D721Med (cell line): ENCODE data around the gene LNPEP.

Experiments
- DNase-seq: peaks from one replicate; pipeline ENCODE4 v3.0.0; 2011; ENCODE audit warnings: low spot score; ENCODE audit not compliant: insufficient read length
- FAIRE-seq: peaks from 2 replicates; lab custom pipeline; 2011; peaks lifted over from hg19 to GRCh38; lab: Jason Lieb, UNC
- TF ChIP-seq, protein P1 (sequence below): IDR thresholded peaks from 2 replicates; pipeline ENCODE4 v1.5.1; 2012; ENCODE audit warnings: mild to moderate bottlenecking, control low read depth; ENCODE audit not compliant: insufficient read depth; ENCODE audit errors: missing control alignments

The LNPEP gene

DNA sequence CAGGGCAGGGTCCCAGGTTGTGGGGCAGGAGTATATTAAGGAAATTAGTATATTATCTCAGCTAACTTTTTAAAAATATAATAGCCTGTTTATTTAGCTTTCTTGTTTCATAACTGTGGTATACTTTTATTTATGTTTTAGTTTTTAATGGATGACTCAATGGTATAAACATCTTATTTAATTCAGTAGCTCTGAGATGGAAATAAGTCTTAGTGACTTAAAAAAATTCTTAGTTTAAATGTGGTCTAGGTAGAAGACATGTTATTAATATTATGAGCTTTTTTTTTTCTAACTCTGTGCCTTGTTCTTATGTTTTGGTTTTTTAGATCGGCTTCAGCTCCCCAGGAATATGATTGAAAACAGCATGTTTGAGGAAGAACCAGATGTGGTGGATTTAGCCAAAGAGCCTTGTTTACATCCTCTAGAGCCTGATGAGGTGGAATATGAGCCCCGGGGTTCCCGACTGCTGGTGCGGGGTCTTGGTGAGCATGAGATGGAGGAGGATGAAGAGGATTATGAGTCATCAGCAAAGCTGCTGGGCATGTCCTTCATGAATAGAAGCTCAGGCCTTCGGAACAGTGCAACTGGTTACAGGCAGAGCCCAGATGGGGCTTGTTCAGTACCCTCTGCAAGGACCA is 43.1 kb downstream of the LNPEP start:
- FAIRE-seq = no peak
- TF ChIP-seq, protein P1, sequence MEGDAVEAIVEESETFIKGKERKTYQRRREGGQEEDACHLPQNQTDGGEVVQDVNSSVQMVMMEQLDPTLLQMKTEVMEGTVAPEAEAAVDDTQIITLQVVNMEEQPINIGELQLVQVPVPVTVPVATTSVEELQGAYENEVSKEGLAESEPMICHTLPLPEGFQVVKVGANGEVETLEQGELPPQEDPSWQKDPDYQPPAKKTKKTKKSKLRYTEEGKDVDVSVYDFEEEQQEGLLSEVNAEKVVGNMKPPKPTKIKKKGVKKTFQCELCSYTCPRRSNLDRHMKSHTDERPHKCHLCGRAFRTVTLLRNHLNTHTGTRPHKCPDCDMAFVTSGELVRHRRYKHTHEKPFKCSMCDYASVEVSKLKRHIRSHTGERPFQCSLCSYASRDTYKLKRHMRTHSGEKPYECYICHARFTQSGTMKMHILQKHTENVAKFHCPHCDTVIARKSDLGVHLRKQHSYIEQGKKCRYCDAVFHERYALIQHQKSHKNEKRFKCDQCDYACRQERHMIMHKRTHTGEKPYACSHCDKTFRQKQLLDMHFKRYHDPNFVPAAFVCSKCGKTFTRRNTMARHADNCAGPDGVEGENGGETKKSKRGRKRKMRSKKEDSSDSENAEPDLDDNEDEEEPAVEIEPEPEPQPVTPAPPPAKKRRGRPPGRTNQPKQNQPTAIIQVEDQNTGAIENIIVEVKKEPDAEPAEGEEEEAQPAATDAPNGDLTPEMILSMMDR = no peak
- no peak for DNase-seq

DNA sequence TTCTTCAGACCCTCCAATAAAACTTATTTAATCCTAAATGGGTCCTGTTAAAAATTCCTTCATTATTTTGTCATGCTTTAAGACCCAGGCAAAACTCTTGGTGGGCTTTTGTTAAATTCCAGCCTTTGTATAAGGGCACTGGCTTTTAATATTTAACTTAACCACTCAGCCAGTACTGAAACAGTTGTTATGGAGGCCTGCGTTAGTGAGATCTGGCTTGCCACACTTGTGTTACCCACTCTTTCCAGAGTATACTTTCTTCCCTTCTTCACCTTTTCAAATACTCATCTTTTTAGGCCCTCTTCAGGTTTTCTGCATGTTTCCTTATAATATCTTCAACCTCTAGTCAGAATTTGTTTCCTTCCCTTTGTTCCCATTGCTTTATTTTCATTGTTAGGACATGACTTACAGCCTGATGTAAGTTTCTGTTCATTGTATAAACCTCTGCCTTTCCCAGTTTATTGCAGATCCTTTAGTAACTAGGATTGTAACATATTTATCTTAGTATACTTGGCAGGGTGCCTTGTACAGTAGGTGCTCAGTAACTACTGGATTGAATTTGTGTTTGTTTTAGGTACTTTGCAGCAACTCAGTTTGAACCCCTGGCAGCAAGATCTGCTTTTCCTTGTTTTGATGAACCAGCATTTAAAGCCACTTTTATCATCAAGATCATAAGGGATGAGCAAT is 48.8 kb downstream of the LNPEP start:
- TF ChIP-seq, protein P1 = no peak
- DNase-seq (no peak), FAIRE-seq (no peak)

GRCh38 chr5:96986450-96986849 is 50.6 kb downstream of the LNPEP start:
- DNase-seq = no peak
- TF ChIP-seq, protein P1 = no peak
- no peak for FAIRE-seq

DNA sequence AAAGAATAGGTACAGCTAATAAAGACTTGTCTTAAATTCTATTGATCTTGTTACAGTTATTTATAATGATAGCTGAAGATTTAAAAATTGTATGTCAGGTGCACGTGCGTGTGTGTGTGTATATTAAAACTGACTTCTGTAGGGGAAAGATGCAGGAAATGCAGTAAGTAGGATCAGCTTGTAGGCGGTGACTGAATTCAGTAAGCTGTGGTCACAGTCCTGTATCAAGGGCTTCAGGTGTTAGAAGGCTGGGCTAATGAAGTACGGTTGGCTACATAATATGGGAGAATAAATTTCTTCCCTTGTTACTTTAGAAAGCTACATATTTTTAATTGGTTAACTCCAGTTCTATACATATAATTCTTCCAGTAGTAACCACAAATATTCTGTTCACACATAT is 54.2 kb downstream of the LNPEP start:
- no peak for DNase-seq
- TF ChIP-seq, protein P1 = no peak
- no peak for FAIRE-seq

GRCh38 chr5:96991708-96992107 is 55.8 kb downstream of the LNPEP start:
- TF ChIP-seq, protein P1 = no peak
- no peak for DNase-seq
- FAIRE-seq = no peak

DNA sequence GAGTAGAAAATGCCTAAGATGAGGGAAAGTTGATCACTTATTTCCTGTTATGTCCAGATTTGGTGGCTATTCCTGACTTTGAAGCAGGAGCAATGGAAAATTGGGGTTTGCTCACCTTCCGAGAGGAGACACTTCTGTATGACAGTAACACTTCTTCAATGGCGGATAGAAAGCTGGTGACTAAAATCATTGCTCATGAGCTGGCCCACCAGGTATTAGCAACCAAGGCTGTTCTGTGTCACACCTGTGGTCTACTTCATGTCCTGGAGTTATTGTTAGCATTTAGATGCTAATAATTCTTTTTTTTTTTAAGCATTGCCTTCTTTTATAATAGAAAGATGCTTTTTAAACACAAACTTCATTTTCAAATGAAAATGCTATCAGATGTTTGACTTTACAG is 57.9 kb downstream of the LNPEP start:
- no peak for FAIRE-seq
- DNase-seq = no peak
- TF ChIP-seq, protein P1 = no peak

DNA sequence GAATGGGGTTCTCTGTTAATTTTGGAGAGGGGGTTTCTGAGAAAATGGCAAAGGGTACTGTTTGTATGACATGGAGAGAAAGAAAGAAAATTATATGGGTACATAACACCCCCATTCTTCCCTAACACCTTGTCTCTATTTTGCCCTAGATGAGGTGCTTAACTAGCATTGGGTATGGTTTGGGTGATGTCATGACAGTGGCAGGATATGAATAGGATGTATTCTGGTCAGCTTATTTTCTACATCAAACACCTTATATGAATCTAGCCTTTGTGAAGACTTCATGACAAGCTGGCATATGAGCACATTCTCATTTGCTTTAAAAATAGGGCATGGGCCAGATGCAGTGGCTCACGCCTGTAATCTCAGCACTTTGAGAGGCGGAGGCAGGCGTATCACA is 58.6 kb downstream of the LNPEP start:
- TF ChIP-seq, protein P1 = no peak
- no peak for FAIRE-seq
- DNase-seq = no peak
